RWPE2 (cell line): ENCODE results near the gene PPY.
A peak's percentile ranks its signal among the peaks of the same experiment; 100 is the strongest.

Source experiments
- ATAC-seq: fragments of 200-7000 bp; cut with Tn5 transposase; 3 replicates; pipeline ENCODE4 v1.9.1; 2021; ENCODE audit warnings: low read depth
- DNase-seq: peaks from one replicate; pipeline ENCODE4 v3.0.0-alpha.2; 2020; ENCODE audit warnings: low spot score
- H3K27ac ChIP-seq: fragments of 450-650 bp; 2 replicates; pipeline ENCODE4 v1.5.1; 2017; ENCODE audit warnings: mild to moderate bottlenecking; ENCODE audit not compliant: poor library complexity, severe bottlenecking
- H3K27me3 ChIP-seq: fragments of 250-450 bp; sonication (Bioruptor Pico); 2 replicates; pipeline ENCODE4 v1.5.1; 2021; ENCODE audit warnings: mild to moderate bottlenecking, moderate library complexity; ENCODE audit not compliant: insufficient read depth, poor library complexity, severe bottlenecking
- H3K36me3 ChIP-seq: fragments of 250-450 bp; sonication (Bioruptor Pico); 2 replicates; pipeline ENCODE4 v1.5.1; 2020; ENCODE audit warnings: low read depth, mild to moderate bottlenecking, moderate library complexity
- H3K4me1 ChIP-seq: fragments of 250-450 bp; sonication (Bioruptor Pico); 2 replicates; pipeline ENCODE4 v1.5.1; 2021; ENCODE audit warnings: mild to moderate bottlenecking, moderate library complexity; ENCODE audit not compliant: insufficient read depth, poor library complexity, severe bottlenecking
- H3K4me3 ChIP-seq: fragments of 250-450 bp; sonication (Bioruptor Pico); 2 replicates; pipeline ENCODE4 v1.5.1; 2021; ENCODE audit warnings: mild to moderate bottlenecking, moderate library complexity; ENCODE audit not compliant: severe bottlenecking
- H3K9me3 ChIP-seq: fragments of 250-450 bp; sonication (Bioruptor Pico); 2 replicates; pipeline ENCODE4 v1.5.1; 2021; ENCODE audit warnings: mild to moderate bottlenecking, moderate library complexity; ENCODE audit not compliant: severe bottlenecking
- CTCF ChIP-seq: fragments of 450-650 bp; IDR thresholded peaks from one replicate; pipeline ENCODE4 v1.5.1; 2017; ENCODE audit warnings: mild to moderate bottlenecking, moderate library complexity; ENCODE audit not compliant: poor library complexity, severe bottlenecking

The PPY gene

GRCh38 chr17:43901861-43902589 lies 40.3 kb downstream of the PPY start:
- H3K4me1 ChIP-seq, result no peaks in the 10 kb centered on the region
- no peaks in the 10 kb centered on the region for H3K9me3 ChIP-seq
- no peaks in the 10 kb centered on the region for H3K36me3 ChIP-seq
- H3K27me3 ChIP-seq, result peaks cover 3% of the 10 kb centered on the region
- ATAC-seq (no peak), DNase-seq (no peak)
- H3K4me3 ChIP-seq, result no peak overlapping the region
- TF ChIP-seq CTCF, result no peak
- no peak overlapping the region for H3K27ac ChIP-seq

- Histone ChIP-seq H3K4me1 (no peaks in the 10 kb centered on the region), H3K27me3 (no peaks in the 10 kb centered on the region), H3K27ac (no peak overlapping the region), H3K4me3 (peak overlapping the region; percentile 46), H3K36me3 (no peaks in the 10 kb centered on the region), H3K9me3 (no peaks in the 10 kb centered on the region)
- no peak for TF ChIP-seq CTCF
- ATAC-seq, result no peak
- DNase-seq, result no peak
Measured at GRCh38 chr17:43900858-43901754, 41.2 kb downstream of the PPY start.

- DNase-seq (peak; percentile 89), ATAC-seq (peak; percentile 98)
- Histone ChIP-seq H3K9me3 (no peaks in the 10 kb centered on the region), H3K27me3 (no peaks in the 10 kb centered on the region), H3K4me3 (peak overlapping the region; percentile 46), H3K4me1 (no peaks in the 10 kb centered on the region), H3K27ac (no peak overlapping the region), H3K36me3 (no peaks in the 10 kb centered on the region)
- no peak for TF ChIP-seq CTCF
Measured at GRCh38 chr17:43900183-43900857, 42.0 kb downstream of the PPY start.

GRCh38 chr17:43898446-43898845 lies 43.8 kb downstream of the PPY start:
- Histone ChIP-seq H3K4me3 (no peak overlapping the region), H3K27me3 (no peaks in the 10 kb centered on the region), H3K27ac (no peak overlapping the region), H3K9me3 (no peaks in the 10 kb centered on the region), H3K4me1 (no peaks in the 10 kb centered on the region), H3K36me3 (no peaks in the 10 kb centered on the region)
- ATAC-seq, result no peak
- no peak for TF ChIP-seq CTCF
- DNase-seq, result no peak
